Endodermal cell (in vitro differentiated cells): ENCODE data around the gene AKAP12. TPM values are rescaled to one million over a fixed set of nuclear protein-coding genes. Genes with fewer than 3 reads are reported as not detected.

Source experiments
- DNase-seq: peaks from one replicate; pipeline ENCODE4 v3.0.0-alpha.2; 2017
- H3K27ac ChIP-seq: 2 replicates; pipeline ENCODE4 v1.5.1; 2013; ENCODE audit warnings: mild to moderate bottlenecking, low read depth, low read length, moderate library complexity
- H3K27me3 ChIP-seq: 2 replicates; pipeline ENCODE4 v1.6.1; 2013; ENCODE audit warnings: mild to moderate bottlenecking, low read length, moderate library complexity; ENCODE audit not compliant: insufficient read depth, control insufficient read depth, poor library complexity, severe bottlenecking
- H3K36me3 ChIP-seq: 2 replicates; pipeline ENCODE4 v1.7.0; 2013; ENCODE audit warnings: mild to moderate bottlenecking, low read length, moderate library complexity; ENCODE audit not compliant: control insufficient read depth, insufficient read depth
- H3K4me1 ChIP-seq: one replicate; pipeline ENCODE4 v1.7.0; 2013; ENCODE audit warnings: low read length; ENCODE audit not compliant: control insufficient read depth, insufficient read depth
- H3K4me3 ChIP-seq: 2 replicates; pipeline ENCODE4 v1.5.1; 2013; ENCODE audit warnings: mild to moderate bottlenecking, low read length, moderate library complexity
- H3K9ac ChIP-seq: 2 replicates; pipeline ENCODE4 v1.6.1; 2013; ENCODE audit warnings: mild to moderate bottlenecking, low read length, moderate library complexity; ENCODE audit not compliant: poor library complexity, severe bottlenecking; ENCODE audit errors: extremely low read depth
- H3K9me3 ChIP-seq: 2 replicates; pipeline ENCODE4 v1.6.1; 2013; ENCODE audit warnings: mild to moderate bottlenecking, low read length, moderate library complexity; ENCODE audit not compliant: control insufficient read depth
- H3K27ac Mint-ChIP-seq: 2 replicates; pipeline ENCODE4 v1.8.0; 2020; ENCODE audit warnings: mixed read lengths
- H3K27me3 Mint-ChIP-seq: 2 replicates; pipeline ENCODE4 v1.8.0; 2021; ENCODE audit warnings: mild to moderate bottlenecking, mixed read lengths; ENCODE audit not compliant: insufficient read depth
- H3K36me3 Mint-ChIP-seq: 2 replicates; pipeline ENCODE4 v1.8.0; 2020; ENCODE audit warnings: low read depth, mixed read lengths
- H3K4me1 Mint-ChIP-seq: 2 replicates; pipeline ENCODE4 v1.8.0; 2020; ENCODE audit warnings: mixed read lengths
- H3K4me3 Mint-ChIP-seq: 2 replicates; pipeline ENCODE4 v1.8.0; 2020; ENCODE audit warnings: mild to moderate bottlenecking, moderate library complexity, mixed read lengths
- H3K9me3 Mint-ChIP-seq: 2 replicates; pipeline ENCODE4 v1.8.0; 2020; ENCODE audit warnings: mild to moderate bottlenecking, mixed read lengths
- WGBS, 2 experiments: methylation state at CpG; one replicate each; pipeline versions ENCODE4 v1.1.5 to v1.1.7; 2013; ENCODE audit warnings: missing lambda C conversion rate in 2 of 2, mixed read lengths in 1 of 2; ENCODE audit not compliant: insufficient coverage in 1 of 2, insufficient read length in 1 of 2; 5-methylcytosine and 5-hydroxymethylcytosine counted together
- total RNA-seq, 2 donors: library from RNA; stranded (reverse); fragmentation: NEBNext Ultra II Directional in 1 of 2; extraction: Animal tissue kit (Norgen Biotek cat#: 25700) in 1 of 2; gene quantifications; 2 replicates in 1 of 2; 3 replicates in 1 of 2; pipeline ENCODE4 v1.2.1, GENCODE V29; 2021
- TF ChIP-seq, protein P1 (sequence below): fragments of 200-600 bp; sonication (generic); conservative IDR thresholded peaks from 2 replicates; pipeline ENCODE4 v1.5.0; 2021; ENCODE audit warnings: antibody characterized with exemption, mild to moderate bottlenecking

The AKAP12 gene
- total RNA-seq, 2 donors from 2014 or later, result 27.3 to 33.3 TPM

DNA sequence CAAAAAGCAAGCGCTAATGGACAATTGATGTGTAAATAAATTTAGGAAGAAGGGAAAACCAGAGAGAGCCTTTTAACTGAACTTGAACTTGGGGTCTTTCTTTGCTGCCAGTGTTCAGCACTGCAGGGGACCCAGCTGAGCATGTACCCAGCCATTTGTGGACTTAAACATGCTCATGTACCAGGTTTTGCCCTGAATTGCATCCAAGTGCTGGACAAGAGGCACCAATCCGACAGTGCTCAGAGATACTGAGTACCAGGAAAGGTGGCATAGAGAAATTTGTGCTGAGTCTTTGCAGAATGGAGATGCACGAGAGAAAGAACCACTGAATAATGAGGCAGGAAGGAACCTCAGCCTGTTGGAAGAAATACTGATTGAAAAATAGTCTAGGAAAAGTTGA is 16.0 kb downstream of the AKAP12 start:
- DNase-seq, result no peak
- no peaks in the 10 kb centered on the region for H3K27me3 ChIP-seq
- no peaks in the 10 kb centered on the region for H3K36me3 ChIP-seq
- no peaks in the 10 kb centered on the region for H3K27me3 Mint-ChIP-seq
- peaks cover 2% of the 10 kb centered on the region for H3K4me1 ChIP-seq
- H3K27ac Mint-ChIP-seq, result no peak overlapping the region
- WGBS, 2 experiments, result 92 to 100% methylated on average over 2 to 3 of the region's 3 CpGs
- peaks cover 10% of the 10 kb centered on the region for H3K4me1 Mint-ChIP-seq
- H3K9me3 ChIP-seq, result no peaks in the 10 kb centered on the region
- H3K4me3 Mint-ChIP-seq, result no peak overlapping the region
- H3K9me3 Mint-ChIP-seq, result no peaks in the 10 kb centered on the region
- H3K36me3 Mint-ChIP-seq, result no peaks in the 10 kb centered on the region
- H3K27ac ChIP-seq, result no peak overlapping the region
- H3K4me3 ChIP-seq, result no peak overlapping the region
- TF ChIP-seq, protein P1, sequence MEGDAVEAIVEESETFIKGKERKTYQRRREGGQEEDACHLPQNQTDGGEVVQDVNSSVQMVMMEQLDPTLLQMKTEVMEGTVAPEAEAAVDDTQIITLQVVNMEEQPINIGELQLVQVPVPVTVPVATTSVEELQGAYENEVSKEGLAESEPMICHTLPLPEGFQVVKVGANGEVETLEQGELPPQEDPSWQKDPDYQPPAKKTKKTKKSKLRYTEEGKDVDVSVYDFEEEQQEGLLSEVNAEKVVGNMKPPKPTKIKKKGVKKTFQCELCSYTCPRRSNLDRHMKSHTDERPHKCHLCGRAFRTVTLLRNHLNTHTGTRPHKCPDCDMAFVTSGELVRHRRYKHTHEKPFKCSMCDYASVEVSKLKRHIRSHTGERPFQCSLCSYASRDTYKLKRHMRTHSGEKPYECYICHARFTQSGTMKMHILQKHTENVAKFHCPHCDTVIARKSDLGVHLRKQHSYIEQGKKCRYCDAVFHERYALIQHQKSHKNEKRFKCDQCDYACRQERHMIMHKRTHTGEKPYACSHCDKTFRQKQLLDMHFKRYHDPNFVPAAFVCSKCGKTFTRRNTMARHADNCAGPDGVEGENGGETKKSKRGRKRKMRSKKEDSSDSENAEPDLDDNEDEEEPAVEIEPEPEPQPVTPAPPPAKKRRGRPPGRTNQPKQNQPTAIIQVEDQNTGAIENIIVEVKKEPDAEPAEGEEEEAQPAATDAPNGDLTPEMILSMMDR, result no peak
- no peak overlapping the region for H3K9ac ChIP-seq

DNA sequence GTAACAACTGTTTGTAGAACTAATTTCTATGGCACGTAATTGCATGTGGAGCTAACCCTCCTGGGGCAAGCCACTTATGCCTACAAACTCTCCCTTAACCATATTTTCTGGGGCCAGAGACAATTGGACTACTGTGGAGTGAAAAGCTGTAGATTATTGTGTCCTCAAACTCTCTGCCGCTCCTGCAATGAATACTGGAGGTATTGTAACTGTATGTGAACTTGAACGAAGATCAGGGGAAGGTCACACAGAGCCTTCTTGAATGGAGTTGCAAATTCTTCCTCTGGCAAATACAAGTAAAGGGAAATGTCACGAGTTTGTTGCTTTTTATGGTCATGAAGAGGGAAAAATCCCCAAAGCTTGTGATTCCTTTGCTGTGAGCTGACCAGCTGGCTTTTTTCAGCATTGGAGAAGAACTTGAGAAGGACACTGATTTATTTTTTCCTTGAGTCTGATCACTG is 18.2 kb downstream of the AKAP12 start:
- H3K4me3 ChIP-seq, result no peak overlapping the region
- H3K9me3 Mint-ChIP-seq, result no peaks in the 10 kb centered on the region
- H3K9ac ChIP-seq, result no peak overlapping the region
- no peaks in the 10 kb centered on the region for H3K27me3 Mint-ChIP-seq
- H3K27me3 ChIP-seq, result no peaks in the 10 kb centered on the region
- peak overlapping the region; percentile 3 for H3K27ac Mint-ChIP-seq
- 57 to 78% methylated on average over 2 to 4 of the region's 4 CpGs for WGBS, 2 experiments
- no peaks in the 10 kb centered on the region for H3K9me3 ChIP-seq
- H3K4me1 Mint-ChIP-seq, result peaks cover 7% of the 10 kb centered on the region
- H3K27ac ChIP-seq, result no peak overlapping the region
- H3K4me1 ChIP-seq, result peaks cover 2% of the 10 kb centered on the region
- TF ChIP-seq, protein P1, result no peak
- no peaks in the 10 kb centered on the region for H3K36me3 Mint-ChIP-seq
- H3K36me3 ChIP-seq, result no peaks in the 10 kb centered on the region
- no peak for DNase-seq
- no peak overlapping the region for H3K4me3 Mint-ChIP-seq

DNA sequence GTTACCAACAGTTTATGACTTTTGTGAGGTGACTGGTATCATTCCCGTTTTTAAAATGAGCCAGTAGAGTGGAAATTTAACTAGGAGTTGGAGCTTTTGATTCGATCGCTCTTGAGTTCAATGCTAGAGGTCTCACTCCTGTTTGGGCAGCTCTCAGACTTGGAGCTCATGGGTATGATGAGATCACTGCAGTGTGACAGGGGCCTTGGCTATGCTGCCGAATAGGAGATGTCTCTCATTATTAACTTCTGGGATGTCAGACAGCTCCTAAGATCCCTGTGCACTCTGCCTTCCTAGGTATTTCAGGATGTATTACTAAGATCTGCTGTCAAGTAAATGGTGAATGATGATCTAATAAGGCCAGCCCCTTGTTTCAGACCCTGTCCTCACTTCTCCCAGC is 20.4 kb downstream of the AKAP12 start:
- H3K27ac Mint-ChIP-seq, result no peak overlapping the region
- WGBS, 2 experiments, result 94% methylated on average over 4 of the region's 4 CpGs
- no peaks in the 10 kb centered on the region for H3K36me3 ChIP-seq

More for the DNA sequence above, 20.4 kb downstream of the AKAP12 start:
- Histone ChIP-seq H3K4me1 (peaks cover 2% of the 10 kb centered on the region), H3K9ac (no peak overlapping the region), H3K27ac (no peak overlapping the region), H3K27me3 (no peaks in the 10 kb centered on the region), H3K4me3 (no peak overlapping the region), H3K9me3 (no peaks in the 10 kb centered on the region)
- Mint-ChIP-seq H3K9me3 (no peaks in the 10 kb centered on the region), H3K4me3 (no peak overlapping the region), H3K4me1 (no peaks in the 10 kb centered on the region), H3K36me3 (no peaks in the 10 kb centered on the region), H3K27me3 (no peaks in the 10 kb centered on the region)
- TF ChIP-seq, protein P1, result no peak
- DNase-seq, result no peak
